CMK (cell line): ENCODE measurements around the gene RTN4IP1.
"Not testable (repeated sequence)": the region's sequence is repeated elsewhere in the genome, so short reads cannot be mapped to it uniquely, and the experiment has no call there.

Experiments
- DNase-seq: peaks from one replicate; pipeline ENCODE4 v3.0.0-alpha.2; 2010; ENCODE audit warnings: low read depth

The RTN4IP1 gene

DNA sequence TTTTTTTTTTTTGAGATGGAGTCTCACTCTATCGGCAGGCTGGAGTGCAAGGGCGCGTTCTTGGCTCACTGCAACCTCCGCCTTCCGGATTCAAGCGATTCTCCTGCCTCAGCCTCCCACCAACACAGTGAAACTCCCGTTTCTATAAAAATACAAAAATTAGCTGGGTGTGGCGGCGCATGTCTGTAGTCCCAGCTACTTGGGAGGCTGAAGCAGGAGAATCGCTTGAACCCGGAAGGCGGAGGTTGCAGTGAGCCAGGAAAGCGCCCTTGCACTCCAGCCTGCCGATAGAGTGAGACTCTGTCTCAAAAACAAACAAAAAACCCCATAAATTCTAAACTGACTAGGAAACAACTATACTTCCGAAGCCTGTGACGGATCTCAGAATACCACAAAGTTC, 1.5 kb downstream of the RTN4IP1 start:
- not testable (repeated sequence) for DNase-seq

DNA sequence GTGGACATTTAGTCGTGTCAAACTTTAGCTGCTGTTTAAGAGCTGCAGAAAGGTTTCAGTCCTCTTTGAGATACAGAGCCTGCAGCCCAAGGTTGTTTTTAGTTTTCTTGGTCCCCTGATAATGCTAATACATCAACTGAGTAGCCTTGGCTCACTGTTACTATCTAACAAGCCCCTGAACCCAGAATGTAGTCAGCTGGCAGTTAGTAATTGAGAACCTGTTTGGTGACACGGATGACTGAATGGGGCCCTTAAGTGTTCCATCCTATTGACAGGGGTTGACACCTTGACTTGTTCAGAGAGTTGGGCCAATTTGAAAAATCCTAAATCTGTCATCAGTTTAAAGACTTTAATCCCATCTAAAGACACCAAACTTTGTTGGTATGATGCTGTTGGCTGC, 2.8 kb downstream of the RTN4IP1 start:
- DNase-seq: no peak

DNA sequence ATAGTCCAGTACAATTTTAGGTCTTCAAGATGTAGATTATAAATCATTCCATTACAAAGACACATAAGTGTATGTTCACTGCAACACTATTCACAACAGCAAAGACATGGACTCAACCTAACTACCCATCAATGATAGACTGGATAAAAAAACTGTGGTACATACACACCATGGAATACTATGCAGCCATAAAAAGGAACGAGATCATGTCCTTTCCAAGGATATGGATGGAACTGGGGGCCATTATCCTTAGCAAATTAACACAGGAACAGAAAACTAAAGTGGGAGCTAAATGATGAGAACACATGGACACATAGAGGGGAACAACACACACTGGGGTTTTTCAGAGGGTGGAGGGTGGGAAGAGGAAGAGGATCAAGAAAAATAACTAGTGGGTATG, 6.3 kb downstream of the RTN4IP1 start:
- DNase-seq: no peak

DNA sequence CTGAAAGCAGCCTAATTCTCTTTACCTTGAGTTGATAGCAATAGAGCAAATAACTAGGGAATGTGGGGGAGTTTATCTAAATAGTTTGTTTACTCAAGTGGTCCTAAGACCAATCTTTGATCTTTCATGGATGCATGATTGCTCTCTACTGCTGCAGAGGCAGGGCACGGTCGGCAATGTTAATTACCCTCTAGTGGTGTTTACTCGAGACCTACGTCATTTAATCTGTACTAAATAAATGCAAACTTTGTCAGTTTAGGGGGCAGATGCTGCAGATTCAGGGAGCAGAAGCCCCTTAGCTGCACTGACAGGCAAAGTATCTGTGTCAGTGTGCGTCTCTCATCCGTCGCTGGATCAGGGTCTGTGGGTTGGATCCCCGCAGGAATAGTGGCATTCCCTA, 6.9 kb downstream of the RTN4IP1 start:
- no peak for DNase-seq

DNA sequence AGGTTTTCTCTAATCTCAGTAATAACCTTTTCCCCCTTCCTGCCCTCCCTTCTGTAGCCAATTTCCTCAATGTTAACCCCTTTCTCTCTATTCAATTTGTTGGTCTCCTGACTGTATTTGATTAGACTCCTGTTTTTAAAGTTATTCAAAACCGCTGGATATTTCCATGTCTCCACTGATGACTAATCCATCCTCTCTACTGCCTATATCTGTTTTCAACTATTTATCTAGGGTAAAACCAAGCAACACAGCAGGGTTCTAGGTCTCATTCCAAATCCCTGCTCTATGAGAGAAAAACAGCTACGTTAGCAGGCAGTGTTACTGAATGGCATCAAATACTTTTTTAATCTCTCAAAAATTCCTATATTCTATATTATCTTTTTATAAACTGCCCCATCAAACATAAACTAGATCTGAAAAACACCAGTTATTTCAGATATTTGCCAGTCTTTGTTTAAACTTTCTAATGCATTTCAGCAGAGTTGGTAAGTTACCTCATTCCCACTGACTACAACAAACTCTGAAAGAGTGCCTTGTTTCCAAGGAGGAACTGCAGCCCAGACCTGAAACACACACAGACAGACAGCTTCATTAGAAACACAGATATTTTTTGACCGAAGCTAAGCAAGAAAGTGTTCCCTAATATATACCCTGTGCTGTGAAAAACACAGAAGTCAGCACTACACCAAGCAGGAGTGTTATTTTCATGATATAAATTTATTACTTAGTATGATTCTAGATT, 8.2 kb downstream of the RTN4IP1 start:
- DNase-seq: no peak

DNA sequence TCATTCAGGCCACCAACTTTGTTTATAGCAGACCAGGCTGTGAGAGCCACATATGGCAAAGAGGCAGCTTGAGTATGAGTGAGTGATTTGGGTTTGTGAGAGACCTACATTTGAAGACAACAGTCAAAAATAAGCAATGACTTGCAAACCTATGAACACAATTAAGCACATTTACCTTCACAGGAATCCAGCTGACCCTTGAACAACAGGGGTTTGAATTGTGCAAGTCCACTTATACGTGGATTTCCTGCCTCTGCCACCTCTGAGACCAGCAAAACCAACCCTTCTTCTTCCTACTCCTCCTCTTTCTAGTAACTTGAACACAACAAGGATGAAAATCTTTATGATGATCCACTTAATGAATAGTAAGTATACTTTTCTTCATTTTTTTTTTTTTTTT, 10.1 kb downstream of the RTN4IP1 start:
- DNase-seq: no peak

DNA sequence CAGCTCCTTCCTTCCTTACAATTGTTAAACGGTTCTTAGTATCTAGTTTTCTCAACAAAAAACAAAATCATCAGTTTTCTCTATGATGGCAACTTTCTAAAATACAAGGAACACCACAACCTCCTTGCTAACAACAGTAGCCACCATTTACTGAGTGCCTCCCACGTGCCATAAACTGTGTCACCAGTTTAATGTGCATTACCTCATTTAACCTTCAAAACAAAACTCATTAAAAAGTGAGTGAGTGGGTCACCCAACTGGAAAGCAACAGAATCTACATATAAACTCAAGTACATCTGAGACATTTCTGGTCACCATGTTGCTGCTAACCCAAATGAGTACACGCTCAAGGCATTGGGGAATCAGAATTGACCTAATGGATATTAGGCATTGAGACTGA, 11.0 kb downstream of the RTN4IP1 start:
- DNase-seq: no peak

DNA sequence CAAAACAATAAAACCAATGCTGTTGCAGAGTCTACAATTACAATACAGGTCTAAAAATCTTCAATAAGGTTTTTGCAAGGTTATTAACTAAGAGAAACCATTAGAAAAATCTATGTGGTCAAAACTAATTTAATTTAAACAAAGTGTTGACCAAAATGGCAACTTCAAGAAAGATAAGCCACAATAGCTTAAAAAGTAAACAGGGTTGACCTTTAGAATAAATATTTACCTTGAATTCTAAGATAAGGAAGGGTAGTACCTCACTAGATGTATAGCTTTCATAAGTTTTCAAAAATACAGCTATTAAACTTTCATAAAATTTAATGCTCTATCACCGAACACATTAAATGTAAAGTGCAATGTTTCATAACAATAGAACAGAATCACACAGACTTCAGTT, 11.4 kb downstream of the RTN4IP1 start:
- DNase-seq: no peak

DNA sequence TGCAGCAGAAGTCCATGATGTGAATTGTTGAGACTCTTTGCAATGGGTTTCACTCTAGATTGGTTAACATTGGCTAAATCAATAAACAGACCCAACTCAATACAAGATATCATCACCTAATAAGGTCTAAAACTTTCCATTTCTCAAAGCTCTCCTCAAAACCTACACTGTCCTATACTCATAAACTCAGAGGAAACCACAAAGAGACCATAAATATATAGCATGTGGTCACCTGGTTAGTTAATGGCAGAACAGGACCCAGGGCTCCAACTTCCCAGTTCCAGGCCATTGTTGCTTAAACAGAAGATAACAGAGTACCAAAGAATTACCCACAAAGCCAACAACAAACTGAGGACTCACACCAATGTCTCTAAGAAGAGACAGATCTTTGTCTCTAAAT, 12.0 kb downstream of the RTN4IP1 start:
- DNase-seq: no peak

DNA sequence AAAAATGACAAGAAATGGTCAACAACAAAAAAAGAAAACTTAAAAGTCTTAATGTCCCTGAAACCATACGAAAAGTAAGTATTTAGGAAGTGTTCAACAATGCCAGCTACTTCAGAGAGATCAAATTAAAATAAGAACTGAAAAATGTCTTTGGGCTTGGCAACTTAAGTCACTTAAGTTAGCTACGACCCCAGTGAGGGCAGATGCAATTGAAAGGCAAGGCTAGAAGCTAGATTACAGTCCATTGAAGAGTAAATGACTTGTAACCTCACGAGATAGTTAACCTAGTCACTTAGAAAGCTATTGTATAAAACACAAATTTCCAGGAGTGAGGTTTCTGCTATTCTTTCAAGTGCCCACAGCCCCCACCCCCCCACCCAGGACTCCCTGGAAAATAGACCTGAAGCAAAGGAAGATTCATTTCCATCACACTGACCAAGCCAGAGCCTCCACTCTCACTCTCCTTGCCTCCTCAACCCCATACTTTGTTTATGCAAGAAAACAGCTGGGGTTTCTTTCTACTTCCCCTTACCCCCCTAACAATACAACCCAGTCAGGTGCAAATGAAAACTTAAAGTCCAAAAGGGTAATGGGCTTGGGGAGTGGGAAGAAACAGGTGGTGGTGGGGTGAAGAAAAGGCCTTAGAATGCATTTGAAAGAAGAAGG, 14.6 kb downstream of the RTN4IP1 start:
- no peak for DNase-seq

DNA sequence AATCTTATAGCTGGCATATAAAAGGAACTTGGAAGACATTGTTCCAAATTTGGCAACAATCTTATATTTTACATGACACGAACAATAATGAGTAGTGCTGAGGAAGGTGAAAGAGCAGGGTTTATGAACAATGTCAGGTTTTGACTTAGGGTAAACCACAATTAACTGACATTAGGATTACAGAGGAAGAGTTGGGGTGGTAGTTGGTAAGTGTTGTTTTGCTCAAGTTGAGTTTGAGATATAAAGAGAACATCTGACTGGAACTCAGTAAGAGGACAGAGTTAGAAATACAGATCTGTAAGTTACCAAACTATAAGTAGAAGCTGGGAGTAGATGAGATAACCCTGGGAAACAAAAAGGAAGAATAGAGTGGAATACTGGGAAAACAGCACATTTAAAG, 15.1 kb downstream of the RTN4IP1 start:
- no peak for DNase-seq

DNA sequence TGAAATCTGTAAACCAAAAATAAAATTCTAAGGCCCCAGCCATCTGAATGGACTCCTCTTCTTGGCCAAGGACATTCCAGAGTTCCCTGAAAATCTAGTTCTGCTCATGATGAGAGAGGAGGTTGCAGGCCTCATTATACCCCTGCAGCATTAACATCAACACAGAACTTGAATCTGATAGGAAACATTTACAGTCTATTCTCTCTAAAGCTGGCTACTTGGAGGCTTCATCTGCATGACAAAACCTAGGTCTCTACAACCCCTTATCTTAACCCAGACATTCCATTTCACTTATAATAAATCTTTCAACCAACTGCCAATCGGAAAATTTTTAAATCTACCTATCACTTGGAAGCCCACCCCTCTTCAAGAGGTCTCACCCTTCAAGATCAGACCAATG, 15.7 kb downstream of the RTN4IP1 start:
- DNase-seq: no peak

DNA sequence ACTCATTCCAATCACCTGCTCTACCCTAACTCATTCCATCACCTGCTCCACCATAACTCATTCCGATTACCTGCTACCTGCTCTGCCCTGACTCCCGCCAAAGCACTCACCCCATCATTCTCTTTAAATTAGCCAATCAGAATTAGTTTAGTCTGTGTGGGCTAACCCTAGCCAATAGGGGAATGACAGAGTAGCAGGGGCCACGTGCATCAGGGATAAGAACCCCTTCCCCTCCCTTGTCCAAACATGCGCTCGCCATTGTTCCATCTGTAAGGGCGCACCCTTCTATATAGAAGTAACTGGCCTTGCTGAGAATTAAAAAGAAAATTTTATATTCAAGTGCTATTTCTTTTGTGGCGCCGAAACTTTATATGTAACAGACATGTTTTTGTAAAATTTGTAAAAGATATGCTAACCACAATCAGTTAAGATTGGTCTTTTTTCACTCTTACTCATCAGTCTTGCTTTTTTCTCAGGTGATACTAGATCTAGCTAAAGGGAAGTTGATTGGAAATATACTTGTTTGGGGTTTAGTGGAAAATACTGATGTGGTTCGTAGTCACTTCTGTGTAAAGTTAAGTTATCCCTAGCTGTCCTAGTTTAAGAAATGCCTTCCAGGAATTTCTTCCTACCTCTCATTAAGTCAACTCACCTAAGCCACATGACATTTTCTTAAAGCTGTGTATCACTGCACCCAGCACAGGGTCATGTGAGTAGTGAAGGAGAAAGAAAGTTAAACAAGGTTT, 16.5 kb downstream of the RTN4IP1 start:
- no peak for DNase-seq

DNA sequence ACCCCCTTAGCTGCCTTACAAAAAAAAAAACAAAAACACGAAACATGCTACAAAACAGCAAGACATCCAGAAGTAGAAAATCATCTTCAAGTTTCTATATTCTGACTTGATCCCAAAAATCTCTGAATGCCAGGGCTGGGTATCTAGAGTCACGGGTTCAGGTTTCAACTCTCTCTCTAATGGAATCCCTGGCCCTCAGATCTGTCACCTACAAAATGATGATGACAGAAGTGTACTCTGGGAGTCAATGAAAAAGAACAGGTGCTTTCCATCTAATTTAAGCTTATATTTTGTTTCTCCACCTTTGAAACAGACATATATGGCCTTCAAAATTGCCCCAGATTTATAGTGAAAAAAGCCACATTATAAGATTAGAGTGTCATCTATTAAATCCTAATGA, 18.3 kb downstream of the RTN4IP1 start:
- no peak for DNase-seq

DNA sequence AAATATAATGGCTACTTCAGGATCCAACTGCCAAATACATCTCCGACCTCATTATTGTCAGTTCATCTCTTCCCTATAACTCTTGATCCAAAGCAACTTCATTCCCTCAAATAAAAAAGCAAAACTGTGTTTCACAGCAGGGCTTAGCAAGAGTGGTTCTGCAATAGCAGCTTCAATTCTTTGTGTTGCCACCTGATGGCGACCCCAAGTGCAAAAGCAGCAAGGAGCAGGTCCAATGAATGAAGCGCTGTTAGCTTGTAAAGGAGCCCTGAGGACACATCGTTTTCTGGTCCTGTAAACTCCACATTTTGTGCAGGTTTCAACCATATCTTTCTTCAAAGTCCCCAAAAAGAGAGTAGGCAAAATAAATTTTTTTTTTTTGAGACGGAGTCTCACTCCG, 19.6 kb downstream of the RTN4IP1 start:
- DNase-seq: no peak

DNA sequence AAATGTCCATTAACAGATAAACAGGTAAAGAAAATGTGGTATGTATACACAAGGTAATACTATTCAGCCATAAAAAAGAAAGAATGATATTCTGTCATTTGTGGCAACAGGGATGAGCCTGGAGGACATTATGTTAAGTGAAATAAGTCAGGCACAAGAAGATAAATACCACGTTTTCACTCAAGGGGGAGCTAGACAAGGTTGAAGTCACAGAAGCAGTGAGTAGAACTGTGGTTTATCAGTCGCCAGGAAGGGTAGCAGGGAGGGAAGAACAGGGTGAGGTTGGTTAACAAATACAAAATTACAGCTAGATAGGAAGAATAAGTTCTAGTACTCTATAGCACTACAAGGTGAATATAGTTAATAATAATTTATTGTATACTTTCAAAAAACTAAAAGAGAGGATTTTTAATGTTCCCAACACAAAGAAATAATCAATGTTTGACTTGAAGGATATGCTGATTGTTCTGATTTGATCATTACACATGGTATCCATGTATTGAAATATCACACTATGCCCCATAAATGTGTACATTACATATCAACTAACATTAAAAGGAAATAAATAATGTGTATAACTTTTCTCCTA, 21.1 kb downstream of the RTN4IP1 start:
- DNase-seq: peak; percentile 50

DNA sequence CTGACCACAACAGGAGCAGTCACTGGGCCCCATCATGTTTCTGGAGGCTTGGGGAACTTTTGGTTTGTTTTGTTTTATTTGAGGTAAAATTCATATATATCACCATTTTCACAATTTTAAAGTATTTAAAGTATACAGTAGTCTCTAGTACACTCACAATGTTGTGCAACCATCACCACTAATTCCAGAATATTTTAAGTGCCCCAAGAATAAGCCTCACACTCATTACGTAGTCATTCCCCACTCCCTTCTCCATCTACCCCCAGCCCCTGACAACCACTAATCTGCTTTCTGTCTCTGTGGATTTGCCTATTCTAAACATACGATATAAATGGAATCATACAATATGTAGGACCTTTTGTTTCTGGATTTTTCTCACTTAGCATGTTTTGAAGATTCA, 29.0 kb downstream of the RTN4IP1 start:
- DNase-seq: no peak

DNA sequence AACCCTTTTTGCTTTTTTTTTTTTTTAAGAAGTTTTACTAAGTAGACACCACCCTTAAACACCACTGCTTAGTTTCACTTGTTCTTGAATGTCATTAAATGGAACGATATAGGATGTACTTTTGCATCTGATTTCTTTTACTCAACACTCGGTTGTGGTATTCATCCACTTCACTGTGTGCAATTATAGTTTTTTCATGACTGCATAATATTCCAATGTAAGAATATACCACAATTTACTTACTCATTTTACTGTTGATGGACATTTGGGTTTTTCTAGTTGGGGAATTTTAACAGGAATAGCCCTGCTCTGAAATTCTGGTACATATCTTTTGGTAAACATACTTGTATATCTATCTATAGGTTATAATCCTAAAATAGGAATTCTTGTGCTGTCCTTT, 29.9 kb downstream of the RTN4IP1 start:
- no peak for DNase-seq

DNA sequence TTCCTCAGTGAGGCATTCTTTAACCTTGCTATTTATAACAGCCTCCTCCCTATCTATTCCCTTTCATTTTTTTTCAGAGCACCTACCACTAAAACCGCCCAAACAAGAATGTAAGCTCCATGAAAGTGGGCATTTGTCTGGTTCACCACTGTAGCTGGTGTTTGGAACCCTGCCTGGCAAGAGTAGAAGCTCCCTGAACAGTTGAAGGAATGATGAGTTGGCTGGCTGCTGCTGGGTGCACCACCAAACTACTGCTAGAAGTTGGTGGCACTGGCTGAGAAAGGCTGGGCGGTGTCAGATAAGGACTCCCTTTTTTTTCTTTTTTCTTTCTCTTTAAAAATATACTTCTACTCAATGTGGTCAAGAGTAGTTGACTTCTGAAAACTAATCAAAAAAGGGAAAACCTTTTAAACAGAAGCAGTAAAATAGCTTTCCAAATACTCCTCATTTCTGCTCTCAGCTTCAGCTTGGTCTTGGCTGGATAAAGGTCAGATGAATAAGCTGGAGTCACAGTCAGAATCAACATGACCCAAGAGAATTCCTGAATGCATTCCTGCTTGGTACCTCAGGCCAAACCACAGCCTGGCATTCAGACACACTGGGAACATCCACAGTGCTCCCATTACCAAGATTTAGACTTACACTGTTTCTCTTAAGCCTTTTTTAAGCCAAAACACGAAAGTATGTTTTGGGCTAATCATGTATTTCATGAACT, 38.0 kb downstream of the RTN4IP1 start:
- no peak for DNase-seq

DNA sequence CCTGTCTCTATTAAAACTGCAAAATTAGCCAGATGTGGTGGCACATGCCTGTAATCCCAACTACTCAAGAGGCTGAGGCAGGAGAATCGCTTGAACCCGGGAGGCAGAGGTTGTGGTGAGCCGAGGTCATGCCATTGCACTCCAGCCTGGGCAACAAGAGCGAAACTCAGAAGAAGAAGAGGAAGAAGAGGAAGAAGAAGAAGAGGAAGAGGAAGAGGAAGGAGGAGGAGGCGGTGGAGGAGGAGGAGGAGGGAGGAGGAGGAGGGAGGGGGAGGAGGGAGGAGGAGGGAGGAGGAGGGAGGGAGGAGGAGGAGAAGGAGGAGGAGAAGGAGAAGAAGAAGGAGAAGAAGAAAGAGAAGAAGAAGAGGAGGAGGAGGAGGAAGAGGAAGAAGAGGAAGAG, 40.4 kb downstream of the RTN4IP1 start:
- DNase-seq: not testable (repeated sequence)

DNA sequence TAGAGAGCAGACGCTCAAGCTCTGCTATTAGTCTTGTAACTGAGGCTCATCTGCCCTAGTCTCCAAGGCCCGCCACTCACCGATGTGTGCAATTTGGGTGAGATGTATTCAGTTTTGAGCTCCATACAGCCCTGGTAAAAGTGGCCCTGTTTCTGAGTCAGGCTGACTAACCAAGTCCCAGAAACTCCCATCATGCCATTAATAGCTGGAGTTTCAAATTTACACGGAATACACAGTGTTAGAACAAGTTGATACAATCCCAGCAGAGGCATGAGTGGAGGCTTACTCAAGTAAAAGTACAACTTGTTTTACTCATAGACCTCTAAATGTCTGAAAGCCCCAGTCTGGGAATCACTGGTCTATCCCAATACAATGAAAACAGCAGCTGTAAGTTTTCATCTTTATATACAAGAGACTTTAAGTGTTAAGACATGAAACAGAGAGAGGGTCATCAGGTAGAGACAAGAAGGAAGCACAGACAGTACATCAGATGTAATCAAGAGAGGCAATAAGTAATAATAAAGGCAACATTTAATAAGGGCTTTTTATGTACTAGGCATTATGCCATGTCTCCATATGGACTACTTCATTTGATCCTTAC, 42.4 kb downstream of the RTN4IP1 start:
- DNase-seq: no peak

DNA sequence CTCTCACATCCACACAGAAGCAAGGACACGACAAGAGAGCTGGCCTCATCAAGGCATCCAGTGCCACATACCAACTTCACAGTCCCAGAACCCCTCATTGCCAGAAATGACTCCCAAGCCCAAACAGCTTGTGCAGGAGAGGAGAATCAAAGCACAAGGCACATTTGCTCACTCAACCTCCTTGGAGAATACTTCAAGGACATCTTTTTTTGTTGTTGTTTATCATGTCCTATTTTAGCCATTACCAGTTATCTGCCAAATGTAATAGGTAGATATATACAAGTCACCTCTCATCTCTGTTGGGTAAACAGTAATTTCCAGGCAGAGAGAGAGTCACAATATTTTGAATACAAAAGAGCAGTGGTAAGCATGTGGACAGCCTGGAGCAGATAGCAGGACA, 47.8 kb downstream of the RTN4IP1 start:
- no peak for DNase-seq
